ENCODE results near the gene CCNA1.

CCNA1 gene

GRCh38 chr13:36432106-36432544, at the start of gene CCNA1:
TSS of gene CCNA1 (plus strand) at chr13:36432495. CDS start at chr13:36433057, 562 bp downstream.
- no peak for DNase-seq (ENCODE audit: low spot score)

- DNase-seq (ENCODE audit: low spot score): no peak
Measured at GRCh38 chr13:36385489-36385888, 46.8 kb upstream of the CCNA1 start.

- no peak for DNase-seq (ENCODE audit: low spot score)
Measured at GRCh38 chr13:36395280-36395679, 37.0 kb upstream of the CCNA1 start.

- no peak for DNase-seq (ENCODE audit: low spot score)
Measured at GRCh38 chr13:36405151-36405550, 27.1 kb upstream of the CCNA1 start.

GRCh38 chr13:36412736-36413135, 19.6 kb upstream of the CCNA1 start:
- DNase-seq (ENCODE audit: low spot score): no peak

- DNase-seq (ENCODE audit: low spot score): no peak
Measured at GRCh38 chr13:36413161-36413560, 19.1 kb upstream of the CCNA1 start.

GRCh38 chr13:36414461-36414860, 17.8 kb upstream of the CCNA1 start:
- DNase-seq (ENCODE audit: low spot score): no peak

- DNase-seq (ENCODE audit: low spot score): no peak
Measured at GRCh38 chr13:36417331-36417730, 15.0 kb upstream of the CCNA1 start.

- no peak for DNase-seq (ENCODE audit: low spot score)
Measured at GRCh38 chr13:36418022-36418805, 14.1 kb upstream of the CCNA1 start.

GRCh38 chr13:36420437-36420891, 11.8 kb upstream of the CCNA1 start:
- DNase-seq (ENCODE audit: low spot score): peak; percentile 66

- no peak for DNase-seq (ENCODE audit: low spot score)
Measured at GRCh38 chr13:36421447-36421846, 10.8 kb upstream of the CCNA1 start.

GRCh38 chr13:36428086-36428485, 4.2 kb upstream of the CCNA1 start:
- no peak for DNase-seq (ENCODE audit: low spot score)

GRCh38 chr13:36430247-36431203, 1.8 kb upstream of the CCNA1 start:
- no peak for DNase-seq (ENCODE audit: low spot score)

GRCh38 chr13:36431204-36432105, 840 bp upstream of the CCNA1 start:
- no peak for DNase-seq (ENCODE audit: low spot score)

- DNase-seq (ENCODE audit: low spot score): no peak
Measured at GRCh38 chr13:36436811-36437210, 4.5 kb downstream of the CCNA1 start.

- no peak for DNase-seq (ENCODE audit: low spot score)
Measured at GRCh38 chr13:36438594-36439483, 6.5 kb downstream of the CCNA1 start.

GRCh38 chr13:36445278-36445677, 13.0 kb downstream of the CCNA1 start:
- no peak for DNase-seq (ENCODE audit: low spot score)

GRCh38 chr13:36445891-36446351, 13.6 kb downstream of the CCNA1 start:
- DNase-seq (ENCODE audit: low spot score): no peak

GRCh38 chr13:36447501-36447900, 15.2 kb downstream of the CCNA1 start:
- no peak for DNase-seq (ENCODE audit: low spot score)

- no peak for DNase-seq (ENCODE audit: low spot score)
Measured at GRCh38 chr13:36450534-36450933, 18.2 kb downstream of the CCNA1 start.

- no peak for DNase-seq (ENCODE audit: low spot score)
Measured at GRCh38 chr13:36453516-36453915, 21.2 kb downstream of the CCNA1 start.
